ENCODE results near the gene GTF3C2. TPM values are rescaled to one million over a fixed set of nuclear protein-coding genes. Genes with fewer than 3 reads are reported as not detected.

The GTF3C2 gene
- total RNA-seq, 2 experiments from 2014 or later = 49.0 to 49.1 TPM

DNA sequence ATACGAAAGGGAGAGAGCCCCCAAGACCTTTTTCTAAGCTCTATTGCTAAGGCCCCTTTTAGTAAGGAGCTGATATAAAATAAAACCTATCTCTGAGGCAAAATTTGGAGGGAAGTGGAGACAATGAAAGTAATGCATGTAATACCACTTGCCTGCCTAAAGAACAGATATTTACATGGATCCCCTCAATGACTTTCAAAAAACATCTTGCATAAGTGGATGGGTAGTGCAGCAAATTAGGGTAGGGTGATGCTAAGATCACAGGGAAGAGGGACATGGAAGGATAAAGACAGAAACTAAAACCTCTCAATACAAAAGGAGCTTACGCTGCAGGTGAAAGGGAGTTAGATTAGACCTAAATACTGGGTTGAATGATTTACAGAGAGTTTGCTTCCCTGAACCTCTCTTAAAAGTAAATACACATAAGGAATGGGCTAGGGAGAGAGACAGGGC, 22.8 kb upstream of the GTF3C2 start:
- ChIA-PET CTCF (interaction anchor here (1.0 to 3.4 kb wide), 7 partner anchors 8 to 304 kb away, joined by 3 to 14 read pairs (median 6); partner anchors contain the start of genes EIF2B4, GTF3C2 and SNX17), POLR2A (interaction anchor here (0.7 to 5.1 kb wide), 13 partner anchors 9 to 404 kb away, joined by 3 to 96 read pairs (median 10); partner anchors contain the start of genes CCDC121, EIF2B4, GPN1 and GTF3C2)
- DNase-seq = no peak
- peaks cover 84% of the 10 kb centered on the region for H3K36me3 Mint-ChIP-seq (ENCODE audit: low read depth)
- H3K9me3 Mint-ChIP-seq = no peaks in the 10 kb centered on the region
- peaks cover 37% of the 10 kb centered on the region for H3K4me1 Mint-ChIP-seq
- H3K27me3 Mint-ChIP-seq = no peaks in the 10 kb centered on the region
- H3K27ac Mint-ChIP-seq = peak overlapping the region; percentile 92
- H3K4me3 Mint-ChIP-seq = peak overlapping the region; percentile 87

DNA sequence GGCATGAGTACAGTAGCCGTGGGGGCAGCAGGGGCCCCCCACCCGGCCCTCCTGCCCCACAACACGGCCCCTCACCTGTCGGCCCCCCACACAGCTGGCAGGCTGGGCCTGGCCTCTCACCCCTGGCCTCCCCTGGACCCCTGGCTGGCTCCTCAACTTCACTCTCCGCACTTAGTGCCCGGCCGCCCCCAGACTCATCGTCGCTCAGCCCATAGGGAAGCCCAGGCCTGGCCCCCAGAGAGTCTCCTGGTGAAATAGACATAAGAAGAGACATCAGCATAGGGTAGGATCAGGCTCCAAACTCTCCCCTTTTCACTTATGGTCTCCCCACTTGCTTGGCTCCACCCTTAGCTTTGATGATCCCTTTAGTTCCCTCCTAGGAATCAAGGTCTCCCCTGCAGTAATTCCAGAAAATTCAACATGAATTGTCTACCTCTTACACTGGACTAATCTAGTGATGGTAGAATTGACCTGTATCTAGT, 22.3 kb upstream of the GTF3C2 start:
- ChIA-PET POLR2A (interaction anchor here (0.7 to 5.1 kb wide), 12 partner anchors 9 to 403 kb away, joined by 3 to 96 read pairs (median 11); partner anchors contain the start of genes CCDC121, EIF2B4, GPN1 and GTF3C2), CTCF (interaction anchor here (1.1 to 3.4 kb wide), 5 partner anchors 13 to 305 kb away, joined by 3 to 14 read pairs (median 5); partner anchors contain the start of gene GTF3C2)
- H3K9me3 Mint-ChIP-seq = no peaks in the 10 kb centered on the region
- peaks cover 82% of the 10 kb centered on the region for H3K36me3 Mint-ChIP-seq (ENCODE audit: low read depth)
- H3K4me3 Mint-ChIP-seq = peak overlapping the region; percentile 87
- H3K27ac Mint-ChIP-seq = peak overlapping the region; percentile 92
- no peaks in the 10 kb centered on the region for H3K27me3 Mint-ChIP-seq
- peaks cover 37% of the 10 kb centered on the region for H3K4me1 Mint-ChIP-seq
- no peak for DNase-seq

DNA sequence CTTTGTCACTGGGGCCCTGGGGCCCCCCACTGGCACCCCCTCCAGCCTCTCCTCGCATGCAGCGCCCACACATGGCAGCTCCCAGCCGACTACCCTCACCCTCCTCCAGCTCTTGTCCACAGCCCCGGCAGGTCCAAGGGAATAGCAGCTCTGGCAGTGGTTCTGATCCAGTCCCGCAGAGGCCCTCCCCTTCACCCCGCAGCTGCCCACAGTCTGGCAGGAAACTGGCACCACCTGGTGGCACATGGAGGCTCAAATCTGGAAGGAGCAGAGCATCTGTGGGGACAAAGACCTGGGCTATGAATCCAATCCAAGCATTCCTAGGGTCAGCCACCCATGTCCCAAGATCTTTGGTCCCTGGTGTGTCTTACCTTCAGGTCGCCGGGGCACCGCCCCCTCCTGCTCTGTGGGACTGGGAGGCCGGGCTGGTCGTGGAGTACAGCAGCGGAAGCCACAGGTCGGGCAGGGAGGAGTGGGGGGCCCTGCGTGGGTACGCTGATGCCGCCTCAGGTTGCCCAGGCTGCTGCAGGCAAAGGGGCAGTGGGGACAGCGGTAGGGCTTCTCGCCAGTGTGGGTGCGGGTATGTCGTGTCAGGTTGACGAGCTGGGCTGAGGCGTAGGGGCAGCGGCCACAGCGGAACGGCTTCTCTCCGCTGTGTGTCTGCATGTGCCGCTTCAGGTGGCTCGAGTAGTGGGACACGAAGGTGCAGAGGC, 21.7 kb upstream of the GTF3C2 start:
- Mint-ChIP-seq H3K9me3 (no peaks in the 10 kb centered on the region), H3K4me3 (no peak overlapping the region), H3K36me3 (ENCODE audit: low read depth) (peaks cover 82% of the 10 kb centered on the region), H3K27ac (no peak overlapping the region), H3K27me3 (no peaks in the 10 kb centered on the region), H3K4me1 (peaks cover 40% of the 10 kb centered on the region)
- ChIA-PET POLR2A (interaction anchor here (2.9 to 5.1 kb wide), 4 partner anchors 8 to 56 kb away, joined by 17 to 96 read pairs (median 20); partner anchors contain the start of genes EIF2B4, MPV17, PPM1G and SNX17), CTCF (interaction anchor here (1.2 kb wide), 1 partner anchor 26 kb away, joined by 4 read pairs; no protein-coding TSS in a partner anchor)
- DNase-seq = no peak

DNA sequence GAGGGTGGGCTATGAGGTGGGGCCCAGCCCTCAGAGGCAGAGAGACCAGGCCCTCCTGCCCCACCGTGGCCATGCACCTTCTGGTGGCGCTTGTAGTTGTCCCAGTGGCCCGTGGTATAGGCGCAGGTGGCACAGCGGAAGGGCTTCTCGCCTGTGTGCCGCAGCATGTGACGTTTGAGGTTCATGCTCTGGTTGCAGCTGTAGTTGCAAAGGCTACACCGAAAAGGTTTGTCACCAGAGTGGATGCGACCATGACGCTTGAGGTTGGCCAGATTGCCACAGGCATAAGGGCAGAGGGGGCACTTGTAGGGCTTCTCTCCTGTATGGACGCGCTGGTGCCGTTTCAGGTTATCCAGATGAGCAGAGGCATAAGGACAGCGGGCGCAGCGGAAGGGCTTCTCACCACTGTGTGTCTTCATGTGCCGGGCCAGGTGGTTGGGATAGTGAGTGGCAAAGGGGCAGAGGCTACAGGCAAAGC, 21.1 kb upstream of the GTF3C2 start:
- H3K4me1 Mint-ChIP-seq = peaks cover 46% of the 10 kb centered on the region
- no peaks in the 10 kb centered on the region for H3K27me3 Mint-ChIP-seq
- no peak overlapping the region for H3K4me3 Mint-ChIP-seq
- ChIA-PET CTCF (no interaction called here), POLR2A (interaction anchor here (3.9 to 5.1 kb wide), 2 partner anchors 7 to 55 kb away, joined by 17 to 96 read pairs; partner anchors contain the start of genes EIF2B4, MPV17 and SNX17)
- peaks cover 86% of the 10 kb centered on the region for H3K36me3 Mint-ChIP-seq (ENCODE audit: low read depth)
- peak overlapping the region; percentile 18 for H3K27ac Mint-ChIP-seq
- no peak for DNase-seq
- no peaks in the 10 kb centered on the region for H3K9me3 Mint-ChIP-seq

DNA sequence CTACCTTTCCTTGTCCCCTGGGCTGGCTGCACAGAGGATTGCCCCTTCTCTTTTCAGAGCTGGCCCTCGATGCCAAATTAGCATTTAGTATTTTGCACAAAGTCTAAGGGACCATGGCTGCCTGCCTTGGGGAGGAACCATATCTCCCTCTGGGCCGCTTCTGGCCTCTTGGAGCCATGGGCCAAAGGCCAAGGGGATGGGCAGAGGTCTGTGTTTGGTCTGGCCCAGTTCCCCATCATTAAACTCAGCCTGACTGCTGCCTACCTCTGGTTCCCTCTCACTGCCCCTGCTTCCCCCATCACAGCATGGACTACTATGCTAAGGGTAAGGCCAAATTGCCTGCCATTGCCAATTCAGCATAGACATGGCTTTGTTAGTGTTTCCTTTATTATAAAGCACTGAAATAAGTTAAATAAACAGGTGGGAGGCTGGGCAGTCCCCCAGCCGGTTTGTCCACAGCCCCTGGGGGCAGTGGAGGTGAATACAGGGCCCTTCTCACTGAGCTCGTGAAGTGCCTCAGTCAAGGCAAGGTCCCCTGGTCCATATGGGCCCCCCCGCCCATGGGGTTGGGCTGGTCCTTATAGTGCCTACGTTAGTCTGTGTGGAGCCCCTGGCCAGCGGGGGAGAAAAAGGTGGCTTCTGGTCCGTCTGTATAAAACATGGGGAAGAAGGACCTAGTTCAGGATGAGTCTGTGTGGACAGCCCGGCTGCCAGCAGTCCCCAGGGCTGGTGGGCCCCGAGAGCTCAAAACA, 20.5 kb upstream of the GTF3C2 start:
- H3K36me3 Mint-ChIP-seq (ENCODE audit: low read depth) = peaks cover 87% of the 10 kb centered on the region
- POLR2A ChIA-PET = interaction anchor here (3.9 kb wide), 1 partner anchor 55 kb away, joined by 17 read pairs; the partner anchor contains the start of gene MPV17
- no peaks in the 10 kb centered on the region for H3K9me3 Mint-ChIP-seq
- H3K4me1 Mint-ChIP-seq = peaks cover 52% of the 10 kb centered on the region
- H3K27me3 Mint-ChIP-seq = no peaks in the 10 kb centered on the region
- DNase-seq = no peak
- H3K27ac Mint-ChIP-seq = no peak overlapping the region
- CTCF ChIA-PET = interaction anchor here (0.9 kb wide), 1 partner anchor 54 kb away, joined by 3 read pairs; the partner anchor contains the start of gene MPV17
- H3K4me3 Mint-ChIP-seq = no peak overlapping the region

DNA sequence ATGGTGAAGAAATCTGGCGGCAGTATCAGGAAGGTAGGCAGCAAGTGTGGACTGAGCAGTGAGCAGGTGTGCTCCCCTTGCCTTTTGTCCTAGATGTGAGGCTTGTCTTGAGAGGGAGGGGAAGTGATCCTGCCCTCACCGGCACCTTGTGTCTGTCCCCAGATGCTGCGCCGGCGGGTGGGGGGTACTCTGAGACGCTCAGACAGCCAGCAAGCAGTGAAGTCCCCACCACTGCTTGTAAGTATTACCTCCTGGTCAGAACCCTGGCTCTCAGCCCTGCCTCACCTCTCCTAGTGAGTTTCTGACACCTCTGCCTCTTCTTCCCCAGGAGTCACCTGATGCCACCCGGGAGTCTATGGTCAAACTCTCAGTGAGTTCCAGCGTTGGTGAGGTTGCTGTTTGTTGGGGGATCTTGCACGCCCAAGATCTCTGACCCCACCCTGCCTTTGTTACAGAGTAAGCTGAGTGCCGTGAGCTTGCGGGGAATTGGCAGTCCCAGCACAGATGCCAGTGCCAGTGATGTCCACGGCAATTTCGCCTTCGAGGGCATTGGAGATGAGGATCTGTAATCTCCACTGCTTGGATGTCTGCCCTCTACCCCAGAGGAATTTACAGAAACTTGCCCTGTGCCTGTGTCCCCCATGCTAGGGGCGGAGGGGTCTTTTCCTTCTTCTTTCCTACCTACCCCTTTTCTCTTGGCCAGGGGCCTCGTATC, 19.7 kb upstream of the GTF3C2 start:
- CTCF ChIA-PET = interaction anchor here (0.9 kb wide), 1 partner anchor 54 kb away, joined by 3 read pairs; the partner anchor contains the start of gene MPV17
- H3K4me1 Mint-ChIP-seq = peaks cover 54% of the 10 kb centered on the region
- no peak overlapping the region for H3K27ac Mint-ChIP-seq
- H3K4me3 Mint-ChIP-seq = no peak overlapping the region
- DNase-seq = no peak
- no peaks in the 10 kb centered on the region for H3K27me3 Mint-ChIP-seq
- peaks cover 86% of the 10 kb centered on the region for H3K36me3 Mint-ChIP-seq (ENCODE audit: low read depth)
- no peaks in the 10 kb centered on the region for H3K9me3 Mint-ChIP-seq
- POLR2A ChIA-PET = no interaction called here

DNA sequence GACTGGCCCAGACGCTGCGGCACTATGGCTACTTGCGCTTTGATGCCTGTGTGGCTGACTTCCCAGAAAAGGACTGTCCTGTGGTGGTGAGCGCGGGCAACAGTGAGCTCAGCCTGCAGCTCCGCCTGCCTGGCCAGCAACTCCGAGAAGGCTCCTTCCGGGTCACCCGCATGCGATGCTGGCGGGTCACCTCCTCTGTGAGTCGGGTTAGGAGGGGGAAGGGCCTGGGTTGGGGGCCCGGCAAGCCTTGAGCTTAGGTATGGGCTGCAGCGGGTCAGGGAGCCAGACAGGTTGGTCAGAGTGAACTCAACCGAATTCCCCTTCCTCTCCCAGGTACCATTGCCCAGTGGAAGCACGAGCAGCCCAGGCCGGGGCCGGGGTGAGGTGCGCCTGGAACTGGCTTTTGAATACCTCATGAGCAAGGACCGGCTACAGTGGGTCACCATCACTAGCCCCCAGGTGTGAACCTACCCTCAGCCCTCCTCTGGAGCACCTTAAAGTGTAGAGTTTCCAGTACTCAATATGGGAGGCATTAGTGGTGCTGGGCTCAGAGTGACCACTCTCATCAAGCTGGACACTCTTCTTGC, 19.0 kb upstream of the GTF3C2 start:
- H3K4me3 Mint-ChIP-seq = no peak overlapping the region
- peaks cover 83% of the 10 kb centered on the region for H3K36me3 Mint-ChIP-seq (ENCODE audit: low read depth)
- no peaks in the 10 kb centered on the region for H3K27me3 Mint-ChIP-seq
- H3K27ac Mint-ChIP-seq = no peak overlapping the region
- CTCF ChIA-PET = no interaction called here
- peaks cover 47% of the 10 kb centered on the region for H3K4me1 Mint-ChIP-seq
- POLR2A ChIA-PET = no interaction called here
- DNase-seq = no peak
- no peaks in the 10 kb centered on the region for H3K9me3 Mint-ChIP-seq

DNA sequence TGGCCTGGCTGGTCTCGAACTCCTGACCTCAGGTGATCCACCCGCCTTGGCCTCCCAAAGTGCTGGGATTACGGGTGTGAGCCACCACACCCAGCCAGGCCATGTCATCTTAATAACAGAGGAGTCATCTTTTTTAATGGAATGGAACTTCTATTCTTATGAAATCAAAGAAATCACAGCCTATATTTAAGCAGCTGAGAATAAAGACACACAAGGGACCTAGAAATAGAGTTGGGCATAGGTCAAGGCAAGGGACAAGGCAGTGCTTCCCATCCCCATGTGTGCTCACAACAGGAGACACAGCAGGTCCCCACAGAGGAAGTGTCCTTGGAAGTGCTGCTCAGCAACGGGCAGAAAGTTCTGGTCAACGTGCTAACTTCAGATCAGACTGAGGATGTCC, 17.0 kb upstream of the GTF3C2 start:
- Mint-ChIP-seq H3K4me3 (peak overlapping the region; percentile 8), H3K27me3 (no peaks in the 10 kb centered on the region), H3K36me3 (ENCODE audit: low read depth) (peaks cover 76% of the 10 kb centered on the region), H3K9me3 (no peaks in the 10 kb centered on the region), H3K27ac (no peak overlapping the region), H3K4me1 (peaks cover 42% of the 10 kb centered on the region)
- ChIA-PET POLR2A (interaction anchor here (1.0 to 1.5 kb wide), 2 partner anchors 16 to 56 kb away, joined by 4 to 6 read pairs; partner anchors contain the start of gene GTF3C2), CTCF (interaction anchor here (0.8 kb wide), 1 partner anchor 108 kb away, joined by 3 read pairs; no protein-coding TSS in a partner anchor)
- no peak for DNase-seq

DNA sequence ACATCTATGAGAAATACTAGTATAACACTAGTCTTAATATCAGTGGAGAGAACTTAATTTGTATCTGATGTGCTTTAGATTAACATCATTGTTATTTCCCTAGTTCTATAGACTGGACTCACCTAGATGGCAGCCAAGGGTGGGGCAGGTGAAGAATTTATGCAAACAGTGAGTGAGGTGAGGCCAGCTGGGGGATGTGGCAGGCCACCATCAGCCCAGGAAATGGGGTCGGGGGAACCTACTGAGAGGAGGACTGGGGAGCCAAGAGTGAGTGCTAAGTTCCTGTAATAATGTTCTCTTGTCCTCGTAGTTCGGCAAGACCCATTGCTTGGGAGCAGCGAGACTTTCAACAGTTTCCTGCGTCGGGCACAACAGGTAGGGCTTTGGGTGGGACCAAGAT, 16.4 kb upstream of the GTF3C2 start:
- Mint-ChIP-seq H3K4me1 (peaks cover 45% of the 10 kb centered on the region), H3K27me3 (no peaks in the 10 kb centered on the region), H3K9me3 (no peaks in the 10 kb centered on the region), H3K36me3 (ENCODE audit: low read depth) (peaks cover 75% of the 10 kb centered on the region), H3K4me3 (peak overlapping the region; percentile 48), H3K27ac (peak overlapping the region; percentile 92)
- DNase-seq = no peak
- ChIA-PET CTCF (interaction anchor here (2.1 to 2.8 kb wide), 2 partner anchors 10 to 310 kb away, joined by 6 to 14 read pairs; no protein-coding TSS in a partner anchor), POLR2A (interaction anchor here (0.6 to 5.4 kb wide), 7 partner anchors 7 to 255 kb away, joined by 3 to 96 read pairs (median 16); partner anchors contain the start of genes CCDC121, GPN1, GTF3C2 and MPV17)

DNA sequence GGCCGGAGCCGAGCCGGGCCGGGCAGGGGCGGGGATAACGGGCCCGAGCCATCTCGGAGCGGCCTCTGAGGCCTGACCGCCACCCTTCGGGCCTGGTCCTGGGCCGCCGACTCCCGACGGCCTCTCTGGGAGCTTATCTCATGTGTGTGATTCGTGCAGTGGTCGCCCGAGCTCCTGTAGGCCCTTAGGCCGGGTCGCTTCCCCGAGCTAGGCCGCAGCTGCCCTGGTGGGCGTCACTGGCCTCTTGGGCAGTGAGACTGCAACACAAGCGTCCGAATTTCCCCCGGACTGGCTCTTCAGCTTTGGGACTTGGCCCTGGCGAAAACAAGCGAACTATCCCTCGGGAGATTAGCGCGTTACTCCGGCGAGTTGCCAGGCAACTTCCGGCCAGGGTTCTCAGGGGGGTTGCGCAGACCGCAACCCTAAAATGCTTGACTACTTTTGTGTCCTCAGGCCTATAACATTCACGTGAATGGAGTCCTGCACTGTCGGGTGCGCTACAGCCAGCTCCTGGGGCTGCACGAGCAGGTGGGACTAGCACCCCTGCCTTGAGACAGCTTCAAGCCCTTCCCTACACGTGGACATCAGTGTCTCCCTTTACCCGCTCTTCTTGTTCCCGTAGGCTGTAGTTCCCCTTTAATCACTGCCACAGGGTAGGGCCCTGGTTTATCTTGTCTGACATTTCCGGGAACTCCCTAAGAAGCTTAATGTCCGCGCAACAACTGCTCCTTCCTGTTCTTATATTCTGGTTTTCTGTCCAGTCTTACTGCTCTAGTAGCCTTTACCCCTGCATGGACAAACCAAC, 14.5 kb upstream of the GTF3C2 start:
- ChIA-PET POLR2A (interaction anchor here (0.6 to 5.4 kb wide), 15 partner anchors 8 to 585 kb away, joined by 3 to 96 read pairs (median 8); partner anchors contain the start of genes AGBL5, CCDC121, CENPA and GPN1), CTCF (interaction anchor here (0.7 to 2.8 kb wide), 8 partner anchors 8 to 312 kb away, joined by 3 to 14 read pairs (median 5); partner anchors contain the start of genes CCDC121, NRBP1, PPM1G and ZNF513)
- peaks cover 72% of the 10 kb centered on the region for H3K36me3 Mint-ChIP-seq (ENCODE audit: low read depth)
- peaks cover 45% of the 10 kb centered on the region for H3K4me1 Mint-ChIP-seq
- H3K9me3 Mint-ChIP-seq = no peaks in the 10 kb centered on the region
- peak overlapping the region; percentile 88 for H3K4me3 Mint-ChIP-seq
- peak overlapping the region; percentile 92 for H3K27ac Mint-ChIP-seq
- no peaks in the 10 kb centered on the region for H3K27me3 Mint-ChIP-seq
- DNase-seq = peak; percentile 42
